Choroid plexus epithelial cell (primary cell): Measurements from ENCODE around the gene TMTC4.

ENCODE experiments used
- DNase-seq: peaks from one replicate; pipeline ENCODE4 v3.0.0-alpha.2; 2010; ENCODE audit warnings: low read depth
- H3K4me3 ChIP-seq: 2 replicates; pipeline ENCODE4 v1.5.1; 2011; ENCODE audit warnings: low read depth, mild to moderate bottlenecking, control low read depth, low read length, moderate library complexity
- TF ChIP-seq, protein P1 (sequence below): conservative IDR thresholded peaks from 2 replicates; pipeline ENCODE4 v1.5.1; 2011; ENCODE audit warnings: low read depth, mild to moderate bottlenecking, control low read depth, inconsistent platforms, low read length, moderate library complexity

TMTC4 gene

DNA sequence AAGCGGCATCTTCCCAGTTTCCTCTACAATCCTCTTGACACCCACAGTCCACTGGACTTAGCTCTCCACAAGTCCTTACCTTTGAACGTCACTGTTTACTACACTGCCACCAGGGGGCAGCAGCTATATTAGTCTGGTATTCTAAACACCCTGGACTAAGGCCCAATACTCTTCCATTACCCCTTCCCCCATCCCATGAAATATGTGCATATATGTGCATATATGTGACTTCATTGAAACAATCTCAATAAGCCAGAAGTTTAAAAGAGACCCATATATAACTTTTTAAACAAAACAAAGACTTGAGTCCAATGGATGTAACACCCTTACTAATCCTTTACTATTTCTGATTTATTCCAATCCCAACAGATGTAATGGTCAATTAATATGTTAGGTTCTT lies 101.5 kb downstream of the TMTC4 start:
- peak; percentile 93 for DNase-seq
- no peak overlapping the region for H3K4me3 ChIP-seq
- TF ChIP-seq, protein P1, sequence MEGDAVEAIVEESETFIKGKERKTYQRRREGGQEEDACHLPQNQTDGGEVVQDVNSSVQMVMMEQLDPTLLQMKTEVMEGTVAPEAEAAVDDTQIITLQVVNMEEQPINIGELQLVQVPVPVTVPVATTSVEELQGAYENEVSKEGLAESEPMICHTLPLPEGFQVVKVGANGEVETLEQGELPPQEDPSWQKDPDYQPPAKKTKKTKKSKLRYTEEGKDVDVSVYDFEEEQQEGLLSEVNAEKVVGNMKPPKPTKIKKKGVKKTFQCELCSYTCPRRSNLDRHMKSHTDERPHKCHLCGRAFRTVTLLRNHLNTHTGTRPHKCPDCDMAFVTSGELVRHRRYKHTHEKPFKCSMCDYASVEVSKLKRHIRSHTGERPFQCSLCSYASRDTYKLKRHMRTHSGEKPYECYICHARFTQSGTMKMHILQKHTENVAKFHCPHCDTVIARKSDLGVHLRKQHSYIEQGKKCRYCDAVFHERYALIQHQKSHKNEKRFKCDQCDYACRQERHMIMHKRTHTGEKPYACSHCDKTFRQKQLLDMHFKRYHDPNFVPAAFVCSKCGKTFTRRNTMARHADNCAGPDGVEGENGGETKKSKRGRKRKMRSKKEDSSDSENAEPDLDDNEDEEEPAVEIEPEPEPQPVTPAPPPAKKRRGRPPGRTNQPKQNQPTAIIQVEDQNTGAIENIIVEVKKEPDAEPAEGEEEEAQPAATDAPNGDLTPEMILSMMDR, result peak; percentile 83

DNA sequence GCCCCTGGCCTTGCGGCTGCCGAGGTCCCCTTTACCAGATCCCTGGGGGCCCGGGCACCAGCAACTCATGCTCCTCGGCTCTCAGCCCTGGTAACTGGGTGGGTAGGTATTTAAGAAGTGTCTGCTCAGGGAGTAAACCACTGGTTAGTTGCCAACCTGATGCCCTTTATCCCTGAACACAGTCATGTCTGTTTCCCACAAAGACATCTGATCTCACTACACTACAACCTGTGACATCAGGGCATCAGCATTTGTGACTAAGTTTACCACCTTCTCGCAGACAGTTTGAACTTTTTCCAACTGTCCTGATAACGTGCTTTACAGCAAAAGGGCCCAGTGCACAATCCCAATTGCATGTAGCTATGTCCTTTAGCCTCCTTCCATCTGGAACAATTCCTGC lies 108.1 kb downstream of the TMTC4 start:
- H3K4me3 ChIP-seq, result no peak overlapping the region
- no peak for DNase-seq
- TF ChIP-seq, protein P1, result no peak

- TF ChIP-seq, protein P1, result no peak
- no peak overlapping the region for H3K4me3 ChIP-seq
- no peak for DNase-seq
Measured at GRCh38 chr13:100565286-100565685, 109.3 kb downstream of the TMTC4 start.

DNA sequence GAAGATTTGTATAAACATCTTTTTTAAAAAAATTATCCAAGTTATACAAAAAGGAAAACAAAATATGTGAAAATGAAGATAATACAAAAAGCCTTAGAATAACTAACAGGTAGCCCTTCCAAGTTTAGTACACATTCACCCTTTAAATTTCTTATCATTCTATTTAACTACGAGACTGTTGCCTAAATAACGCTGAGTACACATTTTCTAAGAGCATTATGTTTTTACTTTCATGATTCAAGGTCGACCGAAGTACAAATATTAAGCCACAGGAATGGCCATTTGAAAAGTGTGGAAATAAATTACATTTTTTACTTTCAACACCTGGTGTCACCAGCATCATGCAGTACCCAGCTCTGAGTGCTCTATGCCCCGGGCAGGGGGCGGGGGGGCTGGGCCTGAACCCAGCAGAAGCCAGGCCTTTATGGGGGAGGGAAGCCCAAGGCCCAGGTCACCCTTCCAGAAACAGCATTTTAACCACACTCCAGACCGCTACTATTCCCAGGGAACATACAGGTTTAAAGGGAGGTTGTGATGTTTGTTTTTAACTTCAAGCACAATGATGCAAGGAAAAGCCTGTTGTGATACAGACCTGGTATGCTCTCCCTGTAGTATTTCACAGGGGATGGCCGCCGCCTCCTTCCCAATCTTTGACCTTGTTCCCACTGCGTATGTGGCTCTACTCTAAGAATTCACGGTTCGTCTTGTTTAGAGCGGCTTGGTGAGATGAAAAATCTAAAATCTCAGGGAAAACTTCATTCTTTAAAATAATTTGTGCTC lies 110.0 kb downstream of the TMTC4 start:
- peak; percentile 39 for DNase-seq
- TF ChIP-seq, protein P1, result no peak
- no peak overlapping the region for H3K4me3 ChIP-seq

GRCh38 chr13:100563779-100564178 lies 110.8 kb downstream of the TMTC4 start:
- no peak for DNase-seq
- H3K4me3 ChIP-seq, result no peak overlapping the region
- TF ChIP-seq, protein P1, result no peak

GRCh38 chr13:100561599-100562204 lies 112.9 kb downstream of the TMTC4 start:
- H3K4me3 ChIP-seq, result no peak overlapping the region
- no peak for DNase-seq
- TF ChIP-seq, protein P1, result no peak

DNA sequence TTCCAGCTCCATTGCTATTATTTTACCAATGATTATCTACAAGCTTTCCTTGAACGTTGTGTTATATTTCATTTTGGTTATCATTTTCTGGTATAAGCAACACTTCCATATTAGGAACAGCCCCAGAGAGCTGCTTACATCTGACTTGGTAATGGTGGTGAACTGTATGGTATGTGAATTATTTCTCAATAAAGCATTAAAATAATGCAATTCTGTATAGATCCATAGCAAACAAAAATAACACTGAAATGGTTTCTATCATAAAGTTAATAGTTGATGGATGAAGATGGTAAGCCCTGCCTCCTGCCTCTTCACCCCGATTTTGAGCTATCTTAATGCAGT lies 113.5 kb downstream of the TMTC4 start:
- DNase-seq, result no peak
- no peak overlapping the region for H3K4me3 ChIP-seq
- TF ChIP-seq, protein P1, result no peak
